K562 (cell line): ENCODE measurements around the gene CDC37. TPM values are rescaled to one million over a fixed set of nuclear protein-coding genes. Genes with fewer than 3 reads are reported as not detected.

Source experiments
- CCNT2 ChIP-seq: IDR thresholded peaks from 2 replicates; pipeline ENCODE4 v1.6.1; 2011; ENCODE audit warnings: borderline replicate concordance, low read depth, mild to moderate bottlenecking, moderate library complexity, mixed read lengths, low read length; ENCODE audit not compliant: insufficient read length; ENCODE audit errors: extremely low read depth
- CXXC5 ChIP-seq: fragments of 250-450 bp; sonication (Bioruptor Pico); IDR thresholded peaks from 2 replicates; pipeline ENCODE4 v1.8.0; 2022; ENCODE audit warnings: inconsistent platforms, mild to moderate bottlenecking, moderate library complexity
- DEAF1 ChIP-seq: fragments of 450-650 bp; formaldehyde crosslinking; IDR thresholded peaks from 2 replicates; pipeline ENCODE4 v1.4.0; 2020; ENCODE audit warnings: mild to moderate bottlenecking, moderate library complexity
- ELK3 ChIP-seq: fragments of 450-650 bp; formaldehyde crosslinking; IDR thresholded peaks from 2 replicates; pipeline ENCODE4 v1.4.0; 2020; ENCODE audit warnings: mild to moderate bottlenecking
- EZH2 ChIP-seq: IDR thresholded peaks from 2 replicates; pipeline ENCODE4 v1.6.1; 2012; ENCODE audit warnings: low read depth, mild to moderate bottlenecking, inconsistent platforms, low read length, borderline replicate concordance
- FOXP4 ChIP-seq: sonication (generic); formaldehyde crosslinking; IDR thresholded peaks from 2 replicates; pipeline ENCODE4 v1.8.0; 2022; ENCODE audit warnings: mild to moderate bottlenecking, missing genetic modification reagents, borderline replicate concordance
- HDAC3 ChIP-seq: fragments of 450-650 bp; IDR thresholded peaks from 2 replicates; pipeline ENCODE4 v1.6.1; 2018; ENCODE audit warnings: borderline replicate concordance, mild to moderate bottlenecking, moderate library complexity; ENCODE audit not compliant: partially characterized antibody
- KLF10 ChIP-seq: fragments of 250-450 bp; sonication (Bioruptor Pico); IDR thresholded peaks from 2 replicates; pipeline ENCODE4 v1.6.1; 2021; ENCODE audit warnings: matching md5 sums
- KLF16 ChIP-seq: IDR thresholded peaks from 2 replicates; pipeline ENCODE4 v1.6.1; 2016; ENCODE audit warnings: antibody characterized with exemption
- MBD2 ChIP-seq: sonication (generic); IDR thresholded peaks from 2 replicates; pipeline ENCODE4 v1.6.1; 2016; ENCODE audit warnings: low read depth, borderline replicate concordance
- MIER1 ChIP-seq: fragments of 450-650 bp; IDR thresholded peaks from 2 replicates; pipeline ENCODE4 v1.6.1; 2016; ENCODE audit warnings: antibody characterized with exemption, mild to moderate bottlenecking, low read depth
- MTA3 ChIP-seq: fragments of 450-650 bp; formaldehyde crosslinking; IDR thresholded peaks from 2 replicates; pipeline ENCODE4 v1.6.1; 2017; ENCODE audit warnings: mild to moderate bottlenecking, borderline replicate concordance
- SMARCA4 ChIP-seq: fragments of 450-650 bp; IDR thresholded peaks from 2 replicates; pipeline ENCODE4 v1.6.1; 2016
- SNRNP70 ChIP-seq: fragments of 200-400 bp; formaldehyde crosslinking; optimal IDR thresholded peaks from 2 replicates; pipeline ENCODE3; 2017; ENCODE audit warnings: low read depth, low read length
- SP1 ChIP-seq: sonication (generic); formaldehyde crosslinking; IDR thresholded peaks from 2 replicates; pipeline ENCODE4 v1.8.1; 2022; ENCODE audit warnings: mild to moderate bottlenecking, missing genetic modification reagents
- TRIM28 ChIP-seq: fragments of 450-650 bp; IDR thresholded peaks from 2 replicates; pipeline ENCODE4 v1.6.1; 2017
- WHSC1 ChIP-seq: IDR thresholded peaks from one replicate; pipeline ENCODE4 v1.6.1; 2012; ENCODE audit warnings: low read length, control low read depth, inconsistent platforms
- ZC3H8 ChIP-seq: fragments of 450-650 bp; IDR thresholded peaks from 2 replicates; pipeline ENCODE4 v1.6.1; 2017
- ZMIZ1 ChIP-seq, 2 experiments: fragments of 150-350 bp in 1 of 2; IDR thresholded peaks; 2 replicates each; pipeline ENCODE4 v1.6.1; 2012 to 2016; ENCODE audit warnings: low read depth in 2 of 2, low read length in 2 of 2, mild to moderate bottlenecking in 1 of 2, moderate library complexity in 1 of 2
- ZNF140 ChIP-seq: fragments of 250-450 bp; sonication (Bioruptor Pico); IDR thresholded peaks from 2 replicates; pipeline ENCODE4 v1.8.0; 2021; ENCODE audit warnings: moderate library complexity, mild to moderate bottlenecking, inconsistent platforms
- polyA plus RNA-seq, 8 experiments: library from polyadenylated mRNA; depleted of rRNA in 4 of 8; stranded (reverse) in 5 of 8; unstranded in 3 of 8; fragments of >200 nt; fragmentation: Nextera tagmentation in 2 of 8; fragmentation: Illumina TruSeq in 1 of 8; extraction: Ambion mirVana in 2 of 8; extraction: Trizol in 1 of 8; gene quantifications; 2 replicates each; pipeline versions ENCODE4 v1.2.1 to v1.2.3, GENCODE V29; 2011 to 2014; ENCODE audit warnings: inconsistent platforms in 1 of 8, missing spikeins in 1 of 8
- total RNA-seq, 7 experiments: library from RNA; depleted of rRNA in 6 of 7; stranded (reverse); fragments of >200 nt in 6 of 7; fragmentation: Illumina TruSeq in 2 of 7; extraction: Trizol in 2 of 7; gene quantifications; 2 replicates each; pipeline versions ENCODE4 v1.2.1 to v1.2.3, GENCODE V29; 2011 to 2021; ENCODE audit warnings: low replicate concordance in 1 of 7

CDC37 gene
- total and polyA plus RNA-seq, 9 of the 15 experiments (the other 6 are each of a cell fraction or from before 2014, with no cell fraction given): 6.6 to 538 (median 227) TPM

- TF ChIP-seq ZMIZ1 (IDR thresholded peaks at IDR 0.05; ENCODE audit: low read depth in 2 of 2, low read length in 2 of 2) (peak in 1 of 2 experiments; percentile 21; a peak in 1 of 4 replicates), ELK3 (no peak), KLF16 (peak; percentile 67; the same call in 1 of the 2 replicates), CCNT2 (peak; percentile 95), HDAC3 (peak; percentile 61), SNRNP70 (no peak), MTA3 (peak; percentile 100), WHSC1 (no peak), FOXP4 (0 out of 2 replicates have a peak, but pooled peaks have one; percentile 58), ZNF140 (CRISPR knock-in tag) (no peak), MBD2 (peak; percentile 77; the same call in 1 of the 2 replicates), ZC3H8 (no peak; the same call in 1 of the 2 replicates), KLF10 (CRISPR knock-in tag) (0 out of 2 replicates have a peak, but pooled peaks have one; percentile 36), SMARCA4 (0 out of 2 replicates have a peak, but pooled peaks have one; percentile 32), TRIM28 (peak; percentile 61), CXXC5 (CRISPR knock-in tag) (peak; percentile 85), DEAF1 (CRISPR knock-in tag) (no peak), MIER1 (peak; percentile 18), EZH2 (no peak), SP1 (CRISPR knock-in tag) (peak; percentile 100)
These were observed 13.3 kb upstream of the CDC37 start (continued) for GRCh38 chr19:10416380-10417257.
